Tongue (tissue), 2 donors: ENCODE results near the gene MYO18A. TPM values are rescaled to one million over a fixed set of nuclear protein-coding genes. Genes with fewer than 3 reads are reported as not detected.
A peak's percentile ranks its signal among the peaks of the same experiment; 100 is the strongest.

Experiments used
- DNase-seq: peaks from one replicate; pipeline ENCODE4 v3.0.0-alpha.2; 2015
- total RNA-seq: library from RNA; depleted of rRNA; stranded (reverse); fragments of >200 nt; gene quantifications from one replicate; pipeline ENCODE4 v1.2.3, GENCODE V29; 2014

The MYO18A gene
- total RNA-seq, 1 donor from 2014 or later = 236 TPM

GRCh38 chr17:29048440-29049368 is 131.5 kb downstream of the MYO18A start:
- DNase-seq = peak; percentile 88

- no peak for DNase-seq
These were observed 133.7 kb downstream of the MYO18A start for GRCh38 chr17:29046473-29046839.

GRCh38 chr17:29045734-29046472 is 134.3 kb downstream of the MYO18A start:
- no peak for DNase-seq

- DNase-seq = no peak
These were observed 135.2 kb downstream of the MYO18A start for GRCh38 chr17:29045026-29045425.

- no peak for DNase-seq
These were observed 136.6 kb downstream of the MYO18A start for GRCh38 chr17:29043539-29044145.

DNA sequence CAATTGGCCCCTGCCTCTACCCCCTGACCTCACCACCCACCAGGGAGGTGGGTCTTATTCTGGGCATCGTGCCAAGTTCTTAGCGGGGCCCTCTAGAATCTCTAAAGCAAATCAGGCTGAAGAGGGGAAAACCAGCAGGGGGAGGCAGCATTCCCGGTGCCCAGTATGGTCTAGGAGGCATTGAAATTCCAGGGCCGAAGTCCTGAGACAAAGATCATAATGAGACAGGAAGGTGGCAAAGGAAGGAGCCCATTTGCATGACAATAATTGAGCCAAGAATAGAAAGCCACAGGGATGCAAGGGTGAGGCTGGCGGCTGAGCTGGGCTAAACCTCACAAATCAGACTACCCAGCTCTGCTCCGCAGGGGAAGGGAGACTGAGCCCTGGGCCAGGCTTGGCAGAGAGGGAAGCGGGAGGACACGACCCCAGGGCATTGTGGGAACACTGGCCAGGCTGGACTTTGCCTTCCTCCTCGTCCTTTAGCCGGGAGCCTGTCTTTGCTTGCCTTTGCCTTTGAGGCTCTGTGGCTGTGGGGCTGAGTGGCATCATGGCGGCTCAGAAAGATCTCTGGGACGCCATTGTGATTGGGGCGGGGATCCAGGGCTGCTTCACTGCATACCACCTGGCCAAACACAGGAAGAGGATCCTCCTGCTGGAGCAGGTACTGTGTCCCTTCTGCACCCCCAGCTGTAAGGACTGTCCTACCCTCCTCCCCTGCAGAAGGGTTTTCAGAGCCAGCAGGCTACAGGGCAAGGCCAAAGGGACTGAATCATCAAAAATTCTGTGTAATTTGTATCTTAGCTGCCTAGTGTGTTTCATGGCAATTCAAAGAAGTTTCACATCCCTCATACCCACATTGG is 137.3 kb downstream of the MYO18A start, which contains the start of gene PIPOX:
Gene PIPOX, plus strand, starts transcription at position 463 of the 860 bp plus-strand sequence. Its CDS starts 85 bp downstream, at position 548.
- DNase-seq = peak; percentile 72

DNA sequence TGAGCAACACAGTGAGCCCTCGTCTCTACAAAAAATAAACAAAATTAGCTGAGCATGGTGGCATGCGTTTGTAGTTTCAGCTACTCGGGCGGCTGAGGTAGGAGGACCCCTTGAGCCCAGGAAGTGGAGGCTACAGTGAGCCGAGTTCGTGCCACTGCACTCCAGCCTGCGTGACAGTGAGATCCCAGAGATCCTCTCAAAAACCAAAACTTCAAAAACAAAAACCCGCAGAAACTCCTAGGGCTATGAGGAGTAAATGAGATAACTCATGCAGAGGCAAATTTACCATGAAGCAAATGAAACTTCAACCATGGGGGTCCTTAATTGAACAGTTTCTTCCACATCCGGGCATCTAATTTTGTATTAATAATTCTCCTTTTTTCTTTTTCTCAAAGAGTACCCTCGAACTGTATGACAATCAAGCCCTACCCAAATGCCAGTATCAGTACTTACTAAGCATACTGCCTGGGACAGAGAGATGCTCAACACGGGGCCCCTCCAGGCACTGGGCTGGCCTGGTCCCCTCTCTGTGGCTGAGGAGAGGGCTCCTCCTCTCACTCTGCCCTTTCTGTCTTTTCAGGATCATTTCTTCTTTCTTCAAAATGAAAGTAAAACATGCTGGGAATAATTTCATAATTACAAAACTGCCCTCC is 138.0 kb downstream of the MYO18A start:
- no peak for DNase-seq

- no peak for DNase-seq
These were observed 138.6 kb downstream of the MYO18A start for GRCh38 chr17:29041571-29041970.

DNA sequence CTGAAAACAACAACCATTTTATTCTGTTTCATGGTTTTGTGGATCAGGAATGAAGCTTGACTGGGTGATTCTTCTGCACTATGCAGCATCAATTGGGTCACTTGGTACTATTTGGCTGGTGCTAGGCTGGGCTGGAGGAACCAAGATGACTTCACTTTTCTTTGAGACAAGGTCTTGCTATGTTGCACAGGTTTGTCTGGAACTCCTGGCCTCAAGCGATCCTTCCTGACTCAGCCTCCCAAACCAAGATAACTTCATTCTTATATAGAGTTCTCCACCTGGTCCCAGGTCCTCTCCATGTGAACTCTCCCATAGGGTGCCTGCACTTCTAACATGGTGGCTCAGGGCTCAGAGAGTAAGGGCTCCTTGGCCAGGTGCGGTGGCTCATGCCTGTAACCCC is 139.1 kb downstream of the MYO18A start:
- no peak for DNase-seq

DNA sequence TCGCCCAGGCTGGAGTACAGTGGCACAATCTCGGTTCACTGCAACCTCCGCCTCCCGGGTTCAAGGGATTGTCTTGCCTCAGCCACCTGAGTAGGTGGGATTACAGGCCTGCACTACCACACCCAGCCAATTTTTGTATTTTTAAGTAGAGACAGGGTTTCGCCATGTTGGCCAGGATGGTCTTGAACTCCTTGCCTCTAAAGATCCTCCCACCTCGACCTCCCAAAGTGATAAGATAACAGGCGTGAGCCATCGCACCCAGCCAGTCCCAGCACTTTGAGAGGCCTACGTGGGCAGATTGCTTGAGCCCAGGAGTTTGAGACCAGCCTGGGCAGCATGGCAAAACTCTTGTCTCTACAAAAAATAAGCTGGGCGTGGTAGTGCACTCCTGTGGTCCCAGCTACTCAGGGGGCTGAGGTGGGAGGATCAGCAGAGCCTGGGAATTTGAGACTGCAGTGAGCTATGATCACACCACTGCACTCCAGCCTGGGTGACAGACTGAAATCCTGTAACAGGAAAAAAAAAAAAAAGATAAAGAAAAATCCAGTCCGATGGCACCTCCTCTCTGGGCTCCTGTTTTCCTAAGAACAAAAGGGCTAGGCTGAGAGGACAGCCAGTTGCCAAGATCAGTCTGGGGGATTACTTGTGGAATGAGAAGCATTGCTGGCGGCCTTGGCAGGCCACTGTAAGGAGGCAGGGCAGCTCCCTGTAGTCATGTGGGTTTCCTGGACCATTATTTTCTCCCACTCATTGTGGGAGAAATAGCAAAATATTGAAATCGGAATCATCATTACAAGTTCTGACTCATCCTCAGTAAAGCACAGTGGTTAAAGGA is 140.2 kb downstream of the MYO18A start:
- peak; percentile 89 for DNase-seq

GRCh38 chr17:29038085-29038795 is 142.0 kb downstream of the MYO18A start:
- no peak for DNase-seq

GRCh38 chr17:29037739-29038084 is 142.5 kb downstream of the MYO18A start:
- no peak for DNase-seq

- DNase-seq = no peak
These were observed 143.6 kb downstream of the MYO18A start for GRCh38 chr17:29036584-29036983.

DNA sequence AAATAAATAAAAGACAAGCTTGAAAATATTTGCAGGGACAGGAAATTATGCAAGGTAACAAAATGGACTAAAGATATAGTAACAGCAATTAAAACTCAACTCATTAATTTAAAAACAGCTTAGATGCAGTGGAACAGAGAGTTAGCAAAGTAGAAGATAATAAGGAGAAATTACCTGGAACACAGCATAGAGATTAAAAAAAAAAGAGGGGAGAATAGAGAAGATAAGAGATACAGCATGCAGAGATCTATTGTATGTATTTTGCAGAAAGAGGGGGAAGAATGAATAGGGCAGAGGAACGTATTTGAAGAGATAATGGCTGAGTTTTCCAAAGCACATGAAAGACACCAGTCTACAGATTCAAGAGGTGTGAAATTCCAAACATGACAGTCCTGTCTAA is 145.7 kb downstream of the MYO18A start:
- no peak for DNase-seq

DNA sequence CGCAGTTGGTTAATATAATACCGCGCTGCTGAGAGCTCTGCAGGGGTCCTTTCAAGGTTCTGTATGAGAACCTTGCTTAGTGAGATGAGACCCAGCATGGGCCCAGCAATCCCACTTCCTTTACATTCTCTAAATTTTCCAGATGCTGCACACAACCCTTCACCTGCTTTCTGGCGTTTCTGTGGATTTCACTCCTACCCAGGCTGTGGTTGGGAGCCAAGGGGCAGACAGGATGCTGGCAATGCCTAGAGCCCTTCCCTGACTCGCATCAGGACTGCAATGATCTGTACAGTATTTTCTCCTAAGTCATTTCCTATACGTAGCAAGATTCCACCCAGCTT is 147.4 kb downstream of the MYO18A start:
- no peak for DNase-seq

DNA sequence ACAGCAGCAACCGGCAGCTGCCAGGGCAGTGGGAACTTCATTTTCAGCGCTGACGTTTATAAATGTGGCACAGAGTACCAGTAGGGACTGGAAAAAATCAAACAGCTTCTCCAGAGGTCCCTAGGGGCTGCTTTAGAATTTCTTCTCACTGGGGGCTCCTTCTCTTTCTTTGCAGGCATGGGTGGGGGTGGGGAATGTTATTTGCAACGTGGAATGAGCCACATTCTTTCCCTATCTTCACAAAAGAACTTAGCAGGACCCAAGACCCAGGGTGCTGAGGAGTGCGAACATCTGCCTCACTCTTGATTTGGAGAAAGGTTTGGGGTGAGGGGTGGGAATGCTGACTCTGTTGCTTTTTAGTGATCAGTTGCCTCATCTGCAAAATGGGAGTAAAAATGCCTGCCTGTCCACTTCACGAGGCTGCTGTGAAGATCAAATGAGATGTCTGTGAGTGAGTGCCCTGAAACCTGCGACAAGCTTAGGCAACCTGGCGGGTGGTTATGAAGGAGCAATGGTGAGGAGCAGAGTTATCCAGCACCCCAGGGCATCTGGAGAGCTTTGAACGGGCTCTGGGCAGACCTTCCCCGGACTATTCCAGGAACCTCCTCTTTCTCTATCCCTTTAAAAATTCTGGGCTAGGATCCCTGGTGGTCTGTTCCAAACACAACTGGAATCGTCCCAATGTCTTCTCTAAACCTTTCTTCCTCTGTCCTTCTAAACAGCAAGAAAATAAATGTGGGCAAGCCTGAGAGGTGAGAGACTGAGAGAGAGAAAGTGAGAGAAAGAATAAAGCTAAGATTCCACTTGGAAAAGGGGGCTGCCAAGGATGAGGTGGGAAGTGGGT is 148.0 kb downstream of the MYO18A start:
- no peak for DNase-seq

GRCh38 chr17:29031488-29031887 is 148.7 kb downstream of the MYO18A start:
- no peak for DNase-seq

- no peak for DNase-seq
These were observed 155.8 kb downstream of the MYO18A start for GRCh38 chr17:29024316-29024952.
